Activated CD4-positive, alpha-beta memory T cell treated with anti-CD3 and anti-CD28 coated beads for 36 hours (primary cell): ENCODE measurements around the gene CELF2. TPM values are rescaled to one million over a fixed set of nuclear protein-coding genes. Genes with fewer than 3 reads are reported as not detected.
A peak's percentile ranks its signal among the peaks of the same experiment; 100 is the strongest.

Source experiments
- CTCF ChIA-PET: fragments of 350-600 bp; sonication (Branson Sonifier 250); formaldehyde crosslinking; loops from one replicate; lab custom pipeline; 2021; ENCODE audit warnings: antibody characterized with exemption, inconsistent platforms; lab: Charles Lee
- POLR2A ChIA-PET: fragments of 350-600 bp; sonication (Branson Sonifier 250); formaldehyde crosslinking; loops from one replicate; lab custom pipeline; 2021; ENCODE audit warnings: antibody characterized with exemption; lab: Charles Lee
- DNase-seq: peaks from one replicate; pipeline ENCODE4 v3.0.0-alpha.2; 2020
- H3K27ac Mint-ChIP-seq: one replicate; pipeline ENCODE4 v1.8.0; 2021; ENCODE audit warnings: mixed read lengths
- H3K27me3 Mint-ChIP-seq: one replicate; pipeline ENCODE4 v1.8.0; 2021; ENCODE audit warnings: mixed read lengths
- H3K36me3 Mint-ChIP-seq: one replicate; pipeline ENCODE4 v1.8.0; 2021; ENCODE audit warnings: mixed read lengths
- H3K4me1 Mint-ChIP-seq: one replicate; pipeline ENCODE4 v1.8.0; 2021; ENCODE audit warnings: low read depth, mixed read lengths
- H3K4me3 Mint-ChIP-seq: one replicate; pipeline ENCODE4 v1.8.0; 2021; ENCODE audit warnings: mild to moderate bottlenecking, mixed read lengths
- H3K9me3 Mint-ChIP-seq: one replicate; pipeline ENCODE4 v1.8.0; 2021; ENCODE audit warnings: mixed read lengths
- intact Hi-C: fragments of 100-400 bp; cut with micrococcal nuclease; formaldehyde crosslinking; loops from one replicate; pipeline ENCODE4 v1.15.1; 2023
- total RNA-seq, 2 experiments: library from RNA; stranded (reverse); gene quantifications; one replicate each; pipeline ENCODE4 v1.2.3, GENCODE V29; 2021

The CELF2 gene
- total RNA-seq, 2 experiments from 2014 or later, result 109 to 113 TPM

GRCh38 chr10:11207560-11207844 lies 189.8 kb downstream of the CELF2 start:
- no peak for DNase-seq
- Mint-ChIP-seq H3K4me3 (no peak overlapping the region), H3K36me3 (peaks cover 55% of the 10 kb centered on the region), H3K4me1 (peaks cover 98% of the 10 kb centered on the region), H3K27ac (peak overlapping the region; percentile 92), H3K27me3 (no peaks in the 10 kb centered on the region), H3K9me3 (no peaks in the 10 kb centered on the region)
- intact Hi-C loops, result no loop called here
- ChIA-PET CTCF (interaction anchor here (1.3 to 1.5 kb wide), 2 partner anchors 9 to 29 kb away, joined by 5 read pairs; no protein-coding TSS in a partner anchor), POLR2A (interaction anchor here (1.2 to 3.3 kb wide), 3 partner anchors 11 to 28 kb away, joined by 3 to 15 read pairs (median 7); no protein-coding TSS in a partner anchor)

- Mint-ChIP-seq H3K27ac (peak overlapping the region; percentile 92), H3K27me3 (no peaks in the 10 kb centered on the region), H3K36me3 (peaks cover 53% of the 10 kb centered on the region), H3K4me1 (peaks cover 98% of the 10 kb centered on the region), H3K9me3 (no peaks in the 10 kb centered on the region), H3K4me3 (peak overlapping the region; percentile 65)
- no peak for DNase-seq
- POLR2A ChIA-PET, result interaction anchor here (1.0 to 5.0 kb wide), 3 partner anchors 10 to 29 kb away, joined by 4 to 28 read pairs (median 17); no protein-coding TSS in a partner anchor
- CTCF ChIA-PET, result interaction anchor here (1.5 kb wide), 1 partner anchor 8 kb away, joined by 5 read pairs; no protein-coding TSS in a partner anchor
- intact Hi-C loops, result no loop called here
Measured at GRCh38 chr10:11208243-11208642, 190.6 kb downstream of the CELF2 start.

- Mint-ChIP-seq H3K9me3 (no peaks in the 10 kb centered on the region), H3K4me3 (peak overlapping the region; percentile 65), H3K4me1 (peaks cover 97% of the 10 kb centered on the region), H3K27me3 (no peaks in the 10 kb centered on the region), H3K27ac (peak overlapping the region; percentile 92), H3K36me3 (peaks cover 50% of the 10 kb centered on the region)
- POLR2A ChIA-PET, result interaction anchor here (0.6 to 5.0 kb wide), 15 partner anchors 8 to 40 kb away, joined by 3 to 28 read pairs (median 4); no protein-coding TSS in a partner anchor
- CTCF ChIA-PET, result interaction anchor here (1.0 to 1.3 kb wide), 4 partner anchors 10 to 63 kb away, joined by 3 to 5 read pairs (median 4); no protein-coding TSS in a partner anchor
- intact Hi-C loops, result loop anchor here (1.0 kb wide), 4 partner anchors 9 to 31 kb away; no protein-coding TSS in a partner anchor
- peak; percentile 65 for DNase-seq
Measured at GRCh38 chr10:11208908-11209829, 191.5 kb downstream of the CELF2 start.

- intact Hi-C loops, result loop anchor here (1.0 kb wide), 4 partner anchors 8 to 32 kb away; no protein-coding TSS in a partner anchor
- POLR2A ChIA-PET, result interaction anchor here (0.8 to 5.0 kb wide), 14 partner anchors 8 to 60 kb away, joined by 3 to 28 read pairs (median 4); no protein-coding TSS in a partner anchor
- Mint-ChIP-seq H3K9me3 (no peaks in the 10 kb centered on the region), H3K27ac (peak overlapping the region; percentile 92), H3K4me1 (peaks cover 97% of the 10 kb centered on the region), H3K4me3 (peak overlapping the region; percentile 65), H3K36me3 (peaks cover 56% of the 10 kb centered on the region), H3K27me3 (no peaks in the 10 kb centered on the region)
- DNase-seq, result no peak
- CTCF ChIA-PET, result interaction anchor here (0.9 to 1.3 kb wide), 5 partner anchors 9 to 63 kb away, joined by 3 to 5 read pairs (median 4); no protein-coding TSS in a partner anchor
Measured at GRCh38 chr10:11209830-11210181, 192.1 kb downstream of the CELF2 start.

- H3K4me1 Mint-ChIP-seq, result peaks cover 97% of the 10 kb centered on the region
- H3K4me3 Mint-ChIP-seq, result peak overlapping the region; percentile 65
- CTCF ChIA-PET, result interaction anchor here (0.9 to 1.5 kb wide), 6 partner anchors 9 to 62 kb away, joined by 3 to 5 read pairs (median 4); no protein-coding TSS in a partner anchor
- intact Hi-C loops, result no loop called here
- no peaks in the 10 kb centered on the region for H3K27me3 Mint-ChIP-seq
- H3K27ac Mint-ChIP-seq, result peak overlapping the region; percentile 92
- DNase-seq, result peak; percentile 49
- POLR2A ChIA-PET, result interaction anchor here (0.8 to 5.0 kb wide), 14 partner anchors 9 to 60 kb away, joined by 3 to 28 read pairs (median 4); no protein-coding TSS in a partner anchor
- peaks cover 58% of the 10 kb centered on the region for H3K36me3 Mint-ChIP-seq
- H3K9me3 Mint-ChIP-seq, result no peaks in the 10 kb centered on the region
Measured at GRCh38 chr10:11210211-11210922, 192.7 kb downstream of the CELF2 start.

GRCh38 chr10:11212288-11213085 lies 194.8 kb downstream of the CELF2 start:
- POLR2A ChIA-PET, result interaction anchor here (0.7 to 5.0 kb wide), 7 partner anchors 11 to 43 kb away, joined by 3 to 28 read pairs (median 4); no protein-coding TSS in a partner anchor
- CTCF ChIA-PET, result interaction anchor here (0.7 kb wide), 1 partner anchor 52 kb away, joined by 3 read pairs; no protein-coding TSS in a partner anchor

GRCh38 chr10:11213137-11213536 lies 195.5 kb downstream of the CELF2 start:
- ChIA-PET POLR2A (interaction anchor here (1.0 to 5.0 kb wide), 5 partner anchors 7 to 34 kb away, joined by 3 to 28 read pairs (median 6); no protein-coding TSS in a partner anchor), CTCF (interaction anchor here (0.7 kb wide), 1 partner anchor 52 kb away, joined by 3 read pairs; no protein-coding TSS in a partner anchor)
- Mint-ChIP-seq H3K36me3 (peaks cover 53% of the 10 kb centered on the region), H3K9me3 (no peaks in the 10 kb centered on the region), H3K27ac (peak overlapping the region; percentile 92), H3K27me3 (no peaks in the 10 kb centered on the region), H3K4me3 (no peak overlapping the region), H3K4me1 (peaks cover 83% of the 10 kb centered on the region)
- DNase-seq, result no peak
- intact Hi-C loops, result no loop called here

More at GRCh38 chr10:11212288-11213085, 194.8 kb downstream of the CELF2 start:
- peaks cover 89% of the 10 kb centered on the region for H3K4me1 Mint-ChIP-seq
- no peaks in the 10 kb centered on the region for H3K27me3 Mint-ChIP-seq
- no peaks in the 10 kb centered on the region for H3K9me3 Mint-ChIP-seq
- peak overlapping the region; percentile 13 for H3K4me3 Mint-ChIP-seq
- peak overlapping the region; percentile 92 for H3K27ac Mint-ChIP-seq
- H3K36me3 Mint-ChIP-seq, result peaks cover 54% of the 10 kb centered on the region
- intact Hi-C loops, result no loop called here
- DNase-seq, result no peak

GRCh38 chr10:11214407-11214806 lies 196.7 kb downstream of the CELF2 start:
- peaks cover 79% of the 10 kb centered on the region for H3K4me1 Mint-ChIP-seq
- H3K4me3 Mint-ChIP-seq, result no peak overlapping the region
- no peaks in the 10 kb centered on the region for H3K27me3 Mint-ChIP-seq
- intact Hi-C loops, result no loop called here
- H3K27ac Mint-ChIP-seq, result peak overlapping the region; percentile 92
- POLR2A ChIA-PET, result interaction anchor here (1.0 to 4.4 kb wide), 5 partner anchors 9 to 22 kb away, joined by 3 to 14 read pairs (median 6); no protein-coding TSS in a partner anchor
- H3K36me3 Mint-ChIP-seq, result peaks cover 51% of the 10 kb centered on the region
- no peak for DNase-seq
- CTCF ChIA-PET, result interaction anchor here (1.7 kb wide), 1 partner anchor 9 kb away, joined by 6 read pairs; no protein-coding TSS in a partner anchor
- no peaks in the 10 kb centered on the region for H3K9me3 Mint-ChIP-seq

- H3K27ac Mint-ChIP-seq, result peak overlapping the region; percentile 92
- no peaks in the 10 kb centered on the region for H3K27me3 Mint-ChIP-seq
- H3K4me3 Mint-ChIP-seq, result no peak overlapping the region
- H3K9me3 Mint-ChIP-seq, result no peaks in the 10 kb centered on the region
- peaks cover 52% of the 10 kb centered on the region for H3K36me3 Mint-ChIP-seq
- DNase-seq, result no peak
- intact Hi-C loops, result no loop called here
- ChIA-PET CTCF (interaction anchor here (1.7 kb wide), 1 partner anchor 10 kb away, joined by 6 read pairs; no protein-coding TSS in a partner anchor), POLR2A (interaction anchor here (1.9 to 4.4 kb wide), 2 partner anchors 10 to 17 kb away, joined by 8 to 14 read pairs; no protein-coding TSS in a partner anchor)
- peaks cover 79% of the 10 kb centered on the region for H3K4me1 Mint-ChIP-seq
Measured at GRCh38 chr10:11215471-11215870, 197.8 kb downstream of the CELF2 start.

GRCh38 chr10:11217521-11217920 lies 199.8 kb downstream of the CELF2 start:
- intact Hi-C loops, result no loop called here
- peaks cover 60% of the 10 kb centered on the region for H3K36me3 Mint-ChIP-seq
- H3K27me3 Mint-ChIP-seq, result no peaks in the 10 kb centered on the region
- peaks cover 76% of the 10 kb centered on the region for H3K4me1 Mint-ChIP-seq
- DNase-seq, result no peak
- peak overlapping the region; percentile 87 for H3K27ac Mint-ChIP-seq
- H3K4me3 Mint-ChIP-seq, result no peak overlapping the region
- H3K9me3 Mint-ChIP-seq, result no peaks in the 10 kb centered on the region
- POLR2A ChIA-PET, result interaction anchor here (1.4 to 3.3 kb wide), 9 partner anchors 9 to 72 kb away, joined by 3 to 24 read pairs (median 11); no protein-coding TSS in a partner anchor
- CTCF ChIA-PET, result interaction anchor here (2.0 kb wide), 1 partner anchor 18 kb away, joined by 11 read pairs; no protein-coding TSS in a partner anchor
